ENCODE measurements around the gene RPN2. TPM values are rescaled to one million over a fixed set of nuclear protein-coding genes. Genes with fewer than 3 reads are reported as not detected.

Gene RPN2
- total RNA-seq, 6 donors from 2014 or later, result 55.5 to 193 (median 143) TPM

DNA sequence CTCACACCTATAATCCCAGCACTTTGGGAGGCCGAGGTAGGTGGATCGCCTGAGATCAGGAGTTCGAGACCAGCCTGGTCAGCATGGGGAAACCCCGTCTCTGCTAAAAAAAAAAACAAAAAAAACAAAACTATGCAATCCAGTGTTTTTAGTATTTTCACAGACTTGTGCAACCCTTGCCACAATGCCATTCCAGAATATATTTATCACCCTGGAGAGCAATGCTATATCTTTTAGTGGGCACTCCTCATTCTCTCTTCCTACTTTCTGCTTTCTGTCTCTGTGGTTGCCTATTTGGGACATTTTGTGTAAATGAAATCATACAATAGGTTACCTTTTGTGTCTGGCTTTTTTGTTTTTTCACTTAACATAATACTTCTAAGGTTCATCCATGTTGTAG is 39.3 kb downstream of the RPN2 start:
- peaks cover 0 to 89% (median 35%) of the 10 kb centered on the region in 4 donors for H3K36me3 ChIP-seq
- no peak overlapping the region for H3K4me3 ChIP-seq
- DNase-seq (no peak), ATAC-seq (ENCODE audit: low FRiP score in 2 of 2) (no peak)
- H3K27me3 ChIP-seq, result no peaks in the 10 kb centered on the region
- no peaks in the 10 kb centered on the region for H3K9me3 ChIP-seq
- TF ChIP-seq, protein P1, sequence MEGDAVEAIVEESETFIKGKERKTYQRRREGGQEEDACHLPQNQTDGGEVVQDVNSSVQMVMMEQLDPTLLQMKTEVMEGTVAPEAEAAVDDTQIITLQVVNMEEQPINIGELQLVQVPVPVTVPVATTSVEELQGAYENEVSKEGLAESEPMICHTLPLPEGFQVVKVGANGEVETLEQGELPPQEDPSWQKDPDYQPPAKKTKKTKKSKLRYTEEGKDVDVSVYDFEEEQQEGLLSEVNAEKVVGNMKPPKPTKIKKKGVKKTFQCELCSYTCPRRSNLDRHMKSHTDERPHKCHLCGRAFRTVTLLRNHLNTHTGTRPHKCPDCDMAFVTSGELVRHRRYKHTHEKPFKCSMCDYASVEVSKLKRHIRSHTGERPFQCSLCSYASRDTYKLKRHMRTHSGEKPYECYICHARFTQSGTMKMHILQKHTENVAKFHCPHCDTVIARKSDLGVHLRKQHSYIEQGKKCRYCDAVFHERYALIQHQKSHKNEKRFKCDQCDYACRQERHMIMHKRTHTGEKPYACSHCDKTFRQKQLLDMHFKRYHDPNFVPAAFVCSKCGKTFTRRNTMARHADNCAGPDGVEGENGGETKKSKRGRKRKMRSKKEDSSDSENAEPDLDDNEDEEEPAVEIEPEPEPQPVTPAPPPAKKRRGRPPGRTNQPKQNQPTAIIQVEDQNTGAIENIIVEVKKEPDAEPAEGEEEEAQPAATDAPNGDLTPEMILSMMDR (IDR thresholded peaks at IDR 0.05), result no peak
- TF ChIP-seq EP300 (IDR thresholded peaks at IDR 0.05), result no peak
- TF ChIP-seq POLR2A (IDR thresholded peaks at IDR 0.05), result no peak
- TF ChIP-seq POLR2AphosphoS5 (IDR thresholded peaks at IDR 0.05), result no peak
- 88 to 100% methylated on average over 4 of the region's 4 CpGs for WGBS, 2 donors
- no peak overlapping the region for H3K27ac ChIP-seq
- peaks cover 0 to 6% (median 3%) of the 10 kb centered on the region in 4 donors for H3K4me1 ChIP-seq

DNA sequence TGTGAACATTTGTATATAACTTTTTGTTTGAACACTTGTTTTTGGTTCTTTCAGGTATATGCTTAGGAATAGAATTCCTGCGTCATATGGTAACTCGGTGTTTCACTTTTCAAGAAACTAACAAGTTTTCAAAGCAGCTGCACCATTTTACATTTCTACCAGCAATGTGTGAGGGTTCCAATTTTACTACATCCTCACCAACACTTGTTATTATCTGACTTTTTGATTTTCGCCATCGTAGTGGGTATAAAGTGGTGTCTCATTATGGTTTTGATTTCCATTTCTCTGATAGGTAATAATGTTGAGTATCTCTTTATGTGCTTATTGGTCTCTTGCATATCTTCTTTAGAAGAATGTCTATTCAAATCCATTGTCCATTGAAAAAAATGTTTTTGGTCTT is 39.8 kb downstream of the RPN2 start:
- Histone ChIP-seq H3K4me3 (no peak overlapping the region), H3K27me3 (no peaks in the 10 kb centered on the region), H3K9me3 (no peaks in the 10 kb centered on the region), H3K27ac (no peak overlapping the region), H3K36me3 (peaks cover 0 to 89% (median 37%) of the 10 kb centered on the region in 4 donors), H3K4me1 (peaks cover 0 to 6% (median 3%) of the 10 kb centered on the region in 4 donors)
- WGBS, 2 donors, result 75% methylated on average over 4 of the region's 4 CpGs
- TF ChIP-seq POLR2A (IDR thresholded peaks at IDR 0.05) (no peak), POLR2AphosphoS5 (IDR thresholded peaks at IDR 0.05) (no peak), EP300 (IDR thresholded peaks at IDR 0.05) (no peak)
- TF ChIP-seq, protein P1 (IDR thresholded peaks at IDR 0.05), result no peak
- no peak for DNase-seq
- ATAC-seq (ENCODE audit: low FRiP score in 2 of 2), result no peak

- peaks cover 0 to 6% (median 3%) of the 10 kb centered on the region in 4 donors for H3K4me1 ChIP-seq
- no peak overlapping the region for H3K4me3 ChIP-seq
- TF ChIP-seq POLR2AphosphoS5 (IDR thresholded peaks at IDR 0.05) (no peak), POLR2A (IDR thresholded peaks at IDR 0.05) (no peak), EP300 (IDR thresholded peaks at IDR 0.05) (no peak)
- TF ChIP-seq, protein P1 (IDR thresholded peaks at IDR 0.05), result no peak
- ATAC-seq (ENCODE audit: low FRiP score in 2 of 2) (no peak), DNase-seq (no peak)
- no peak overlapping the region for H3K27ac ChIP-seq
- WGBS, 2 donors, result 83 to 86% methylated on average over 10 of the region's 10 CpGs
- H3K27me3 ChIP-seq, result no peaks in the 10 kb centered on the region
- H3K9me3 ChIP-seq, result no peaks in the 10 kb centered on the region
- peaks cover 4 to 90% (median 39%) of the 10 kb centered on the region in 4 donors for H3K36me3 ChIP-seq
These were observed 40.9 kb downstream of the RPN2 start for GRCh38 chr20:37219751-37220668.

- Histone ChIP-seq H3K4me1 (peaks cover 0 to 6% (median 3%) of the 10 kb centered on the region in 4 donors), H3K36me3 (peaks cover 4 to 90% (median 47%) of the 10 kb centered on the region in 4 donors), H3K27me3 (no peaks in the 10 kb centered on the region), H3K27ac (no peak overlapping the region), H3K4me3 (no peak overlapping the region), H3K9me3 (no peaks in the 10 kb centered on the region)
- 72 to 73% methylated on average over 3 of the region's 3 CpGs for WGBS, 2 donors
- TF ChIP-seq POLR2A (IDR thresholded peaks at IDR 0.05), result no peak
- TF ChIP-seq POLR2AphosphoS5 (IDR thresholded peaks at IDR 0.05), result no peak
- TF ChIP-seq, protein P1 (IDR thresholded peaks at IDR 0.05), result no peak
- DNase-seq, result no peak
- peak in 1 of 2 donors; percentile 34 for ATAC-seq (ENCODE audit: low FRiP score in 2 of 2)
These were observed 41.6 kb downstream of the RPN2 start for GRCh38 chr20:37220731-37221130.

All from upper lobe of left lung (tissue), 6 donors.